Measurements from ENCODE around the gene SGCD. TPM values are rescaled to one million over a fixed set of nuclear protein-coding genes. Genes with fewer than 3 reads are reported as not detected.
"Not testable (repeated sequence)": the region's sequence is repeated elsewhere in the genome, so short reads cannot be mapped to it uniquely, and the experiment has no call there.

Gene SGCD
- total RNA-seq, 1 donor from 2014 or later: 104 TPM

DNA sequence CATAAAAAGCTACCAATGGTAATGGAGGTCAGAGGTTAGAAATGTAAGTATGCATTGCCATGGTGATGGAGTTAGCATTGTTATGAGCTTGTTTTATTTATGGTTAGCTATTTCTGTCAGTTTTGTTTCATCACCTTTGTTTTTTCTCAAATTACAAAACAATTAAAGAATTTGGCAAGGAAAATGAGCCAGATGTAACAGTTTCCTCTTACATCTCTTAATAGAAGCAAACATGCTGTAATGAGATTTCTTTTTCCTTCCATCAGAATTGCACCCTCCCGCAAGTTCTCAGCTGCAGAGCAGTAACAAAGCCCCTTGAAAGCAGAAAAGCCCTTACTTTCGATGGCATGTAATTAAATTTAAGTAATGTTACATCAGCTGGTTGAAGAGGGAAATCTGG lies 233.0 kb downstream of the SGCD start:
- DNase-seq (ENCODE audit: low read depth): no peak

DNA sequence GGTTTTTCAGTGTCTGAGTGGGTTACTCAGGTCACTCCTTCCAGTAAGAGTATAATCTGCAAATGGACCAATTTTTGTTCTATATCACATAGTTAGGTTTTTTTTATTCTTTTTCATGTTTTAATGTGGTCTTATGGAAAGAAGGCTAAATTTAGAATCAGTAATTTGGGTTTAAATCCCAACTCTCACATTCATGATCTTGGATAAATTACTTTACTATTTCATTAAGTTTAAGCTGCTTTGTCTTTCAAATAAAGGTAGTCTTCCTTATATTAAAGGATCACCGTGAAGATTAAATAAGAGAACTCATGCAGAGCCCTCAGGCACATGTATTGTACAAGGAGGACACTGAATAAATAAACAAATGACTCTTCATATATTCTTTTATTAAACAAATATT lies 234.7 kb downstream of the SGCD start:
- DNase-seq (ENCODE audit: low read depth): no peak

DNA sequence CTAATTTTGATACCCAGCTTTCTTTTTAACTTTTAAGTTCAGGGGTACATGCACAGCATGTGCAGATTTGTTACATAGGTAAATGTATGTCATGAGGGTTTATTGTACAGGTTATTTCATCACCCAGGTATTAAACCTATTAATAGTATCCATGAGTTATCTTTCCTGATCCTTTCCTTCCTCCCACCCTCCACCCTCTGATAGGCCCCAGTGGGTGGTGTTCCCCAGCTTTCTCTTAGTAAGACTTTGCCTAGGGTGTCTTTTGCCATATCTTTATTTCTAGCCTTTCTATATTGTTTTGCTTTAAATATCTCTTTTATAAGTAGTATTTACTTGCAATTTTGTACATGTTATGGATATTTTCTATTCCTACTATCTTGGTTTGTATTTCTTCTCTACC lies 243.7 kb downstream of the SGCD start:
- DNase-seq (ENCODE audit: low read depth): no peak

DNA sequence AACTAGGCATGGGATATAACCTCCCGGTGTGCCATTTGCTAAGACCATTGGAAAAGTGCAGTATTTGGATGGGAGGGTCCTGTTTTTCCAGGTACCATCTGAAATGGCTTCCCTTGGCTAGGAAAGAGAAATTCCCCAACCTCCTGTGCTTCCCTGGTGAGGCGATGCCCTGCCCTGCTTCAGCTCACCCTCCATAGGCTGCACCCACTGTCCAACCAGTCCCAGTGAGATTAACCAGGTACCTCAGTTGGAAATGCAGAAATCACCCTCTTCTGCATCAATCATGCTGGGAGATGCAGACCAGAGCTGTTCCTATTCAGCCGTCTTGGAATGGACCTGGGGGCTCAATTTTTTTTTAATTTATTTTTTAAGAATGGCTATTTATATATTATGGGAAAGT lies 254.8 kb downstream of the SGCD start:
- no peak for DNase-seq (ENCODE audit: low read depth)

DNA sequence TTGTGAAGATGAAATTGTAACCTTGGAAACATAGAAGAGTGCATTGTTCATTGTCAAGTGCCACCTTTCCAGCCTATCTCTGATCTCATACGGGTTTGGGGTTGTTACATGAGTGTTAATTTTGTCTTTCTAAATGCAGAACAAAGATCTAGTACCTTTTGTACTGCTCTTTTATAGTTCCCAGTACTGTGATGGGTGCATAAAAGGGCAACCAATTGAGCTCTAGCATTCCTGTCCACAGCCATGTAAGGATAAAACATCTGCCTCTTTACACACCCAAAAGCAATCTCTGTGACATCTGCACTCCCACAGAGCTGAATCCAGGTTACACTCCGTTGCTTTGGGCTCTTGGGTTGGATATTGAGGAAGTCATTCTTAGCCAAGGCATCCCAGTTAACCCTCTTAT lies 255.2 kb downstream of the SGCD start:
- DNase-seq (ENCODE audit: low read depth): no peak

DNA sequence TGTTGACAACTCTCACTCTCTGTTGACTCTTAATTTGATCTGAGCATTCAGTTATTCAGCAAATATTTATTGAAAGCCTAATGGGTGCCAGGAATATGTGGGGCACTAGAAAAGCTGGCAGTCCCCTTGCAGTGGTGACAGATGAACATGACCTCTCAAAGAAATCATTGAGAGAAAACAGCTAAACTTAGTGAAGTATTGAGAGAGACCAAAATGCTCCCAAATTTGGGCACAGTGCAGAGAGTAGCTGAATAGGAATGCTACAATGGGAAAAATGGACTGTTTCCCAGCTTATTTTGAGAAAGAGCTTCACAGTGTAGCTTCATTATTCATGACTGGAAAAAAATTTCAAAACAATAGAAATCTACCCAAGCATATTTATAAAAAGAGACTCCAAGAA lies 257.9 kb downstream of the SGCD start:
- DNase-seq (ENCODE audit: low read depth): no peak

DNA sequence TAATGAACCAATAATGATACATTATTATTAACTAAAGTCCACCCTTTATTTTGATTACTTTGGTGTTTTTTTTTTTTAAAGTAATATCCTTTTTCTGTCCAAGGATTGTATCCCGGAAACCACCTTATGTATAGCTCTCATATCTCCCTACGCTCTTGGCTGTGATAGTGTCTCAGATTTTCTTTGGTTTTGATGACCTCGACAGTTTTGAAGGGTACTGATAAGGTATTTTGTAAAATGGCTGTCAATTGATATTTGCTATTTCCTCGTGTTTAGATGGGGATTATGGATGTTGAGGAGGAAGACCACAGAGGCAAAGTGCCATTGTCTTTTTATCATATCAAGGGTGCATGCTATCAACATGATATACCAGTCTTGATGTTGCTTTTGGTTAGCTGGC lies 259.0 kb downstream of the SGCD start:
- DNase-seq (ENCODE audit: low read depth): no peak

DNA sequence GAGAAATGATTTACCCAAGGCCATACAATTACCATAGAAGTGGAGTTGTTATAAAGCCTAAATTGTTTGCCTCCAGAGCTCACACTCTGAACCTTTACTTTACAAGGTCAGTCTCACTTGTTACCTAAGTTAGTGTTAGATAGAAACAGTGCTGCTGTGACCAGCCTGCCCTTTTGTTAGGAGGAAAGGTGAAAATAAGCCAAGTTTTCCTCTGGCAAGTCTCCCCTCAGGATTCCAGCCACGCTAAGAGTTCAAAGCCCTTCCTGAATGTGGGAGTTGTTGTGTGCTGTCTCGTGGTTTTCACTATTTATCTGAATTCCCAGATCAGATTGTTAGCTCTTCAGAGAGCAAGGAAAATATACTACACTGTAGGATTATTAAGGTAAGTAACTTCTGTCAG lies 260.0 kb downstream of the SGCD start:
- no peak for DNase-seq (ENCODE audit: low read depth)

DNA sequence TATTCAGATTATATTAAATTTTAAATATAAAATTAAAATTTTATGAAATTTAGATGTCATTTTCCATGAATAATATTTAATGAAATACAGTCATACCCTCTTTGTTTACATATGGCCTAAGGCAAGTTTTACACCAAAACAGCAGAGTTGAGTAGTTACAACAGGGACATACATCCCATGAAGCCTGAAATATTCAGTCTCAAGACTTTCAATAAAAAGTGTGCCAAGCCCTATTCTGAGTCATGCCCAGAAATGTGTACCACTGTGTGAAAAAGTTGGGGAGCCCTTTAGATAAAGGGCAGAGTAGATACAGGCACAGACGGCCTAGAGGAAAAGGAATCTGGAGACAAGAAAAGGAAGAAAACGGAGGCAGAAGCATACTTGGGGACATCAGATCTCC lies 261.3 kb downstream of the SGCD start:
- no peak for DNase-seq (ENCODE audit: low read depth)

DNA sequence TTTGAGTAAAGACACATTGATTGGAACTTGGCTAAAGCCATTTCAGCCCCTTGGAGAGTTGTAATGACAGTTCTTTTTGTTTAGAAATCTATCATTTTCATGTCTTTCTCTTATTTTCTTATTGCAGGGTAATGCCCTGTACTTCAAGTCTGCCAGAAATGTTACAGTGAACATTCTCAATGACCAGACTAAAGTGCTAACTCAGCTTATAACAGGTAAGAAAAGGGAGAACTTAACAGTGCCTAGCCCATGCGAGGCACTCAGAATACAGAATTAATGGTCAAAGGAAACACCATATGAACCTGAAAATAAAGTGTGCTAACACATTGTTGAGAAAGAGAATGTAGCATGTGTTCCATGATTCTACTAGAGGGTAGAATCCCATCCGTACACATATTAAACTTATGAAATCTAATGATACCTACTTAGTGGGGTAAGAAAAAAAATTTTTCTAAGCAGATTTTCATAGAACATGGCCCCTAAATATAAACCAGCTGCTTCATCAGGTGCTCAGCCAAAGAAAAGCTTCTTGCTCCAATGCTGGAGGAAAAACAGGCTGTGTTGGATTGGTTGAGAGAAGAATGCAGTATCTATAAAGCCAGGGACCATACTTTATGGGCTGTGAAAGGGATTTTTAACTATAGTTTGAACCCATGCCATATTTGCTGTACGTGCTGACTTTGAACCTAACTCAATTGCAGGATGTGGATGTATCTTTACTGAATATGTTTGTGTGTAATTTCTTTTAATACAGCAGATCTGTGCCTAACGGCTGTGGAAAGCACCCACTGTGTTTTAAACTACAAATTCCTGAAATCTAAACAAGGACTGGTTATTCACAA lies 262.4 kb downstream of the SGCD start:
- DNase-seq (ENCODE audit: low read depth): no peak

DNA sequence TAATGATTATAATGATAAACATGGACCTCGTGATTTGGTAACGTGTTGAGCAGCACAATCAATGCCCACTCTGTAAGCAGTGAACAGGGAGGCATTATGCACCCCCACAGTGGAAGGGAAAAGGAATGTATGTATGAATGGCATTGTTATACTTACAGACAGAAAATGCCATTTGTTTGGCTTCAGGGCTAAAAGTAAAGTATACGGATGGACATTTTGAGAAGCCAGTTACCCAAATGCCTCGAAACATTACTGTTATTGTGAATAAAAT lies 262.9 kb downstream of the SGCD start:
- DNase-seq (ENCODE audit: low read depth): no peak

DNA sequence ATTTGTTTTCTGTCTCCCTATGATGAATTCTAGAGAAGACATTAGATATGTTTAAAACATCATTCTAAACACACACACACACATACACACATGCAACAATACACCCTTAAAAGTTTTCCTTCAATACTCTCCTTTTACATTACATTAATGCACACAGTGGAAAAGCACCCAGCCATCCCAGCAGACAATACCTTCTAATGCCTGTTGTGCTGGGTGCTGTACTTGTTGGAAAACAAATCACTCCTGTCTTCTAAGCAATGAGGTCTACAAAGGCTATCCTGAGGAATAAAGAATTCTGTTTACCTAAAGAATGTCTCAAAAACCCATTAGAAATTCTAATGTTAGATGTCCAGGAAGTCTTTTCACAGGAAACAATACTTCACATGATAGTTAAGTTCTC lies 264.0 kb downstream of the SGCD start:
- DNase-seq (ENCODE audit: low read depth): no peak

DNA sequence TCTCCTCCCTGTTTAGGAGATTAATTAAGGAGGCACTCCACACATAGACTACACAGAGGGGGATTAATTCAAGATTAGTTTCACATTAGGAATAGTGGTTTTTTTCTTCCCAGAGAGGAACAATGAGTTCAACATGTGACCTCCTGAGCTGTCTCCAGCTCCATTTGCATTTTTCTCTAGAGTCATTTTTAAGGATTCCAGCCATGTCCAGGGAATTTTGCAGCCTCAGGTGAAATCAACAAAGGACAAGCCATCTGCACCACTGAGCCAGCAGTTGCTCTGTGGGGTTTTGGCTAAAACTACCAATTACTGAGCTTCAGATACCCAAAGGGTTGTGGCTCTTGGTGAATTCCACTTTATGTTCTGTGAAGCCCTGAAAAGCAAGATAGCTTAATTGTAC lies 264.7 kb downstream of the SGCD start:
- no peak for DNase-seq (ENCODE audit: low read depth)

DNA sequence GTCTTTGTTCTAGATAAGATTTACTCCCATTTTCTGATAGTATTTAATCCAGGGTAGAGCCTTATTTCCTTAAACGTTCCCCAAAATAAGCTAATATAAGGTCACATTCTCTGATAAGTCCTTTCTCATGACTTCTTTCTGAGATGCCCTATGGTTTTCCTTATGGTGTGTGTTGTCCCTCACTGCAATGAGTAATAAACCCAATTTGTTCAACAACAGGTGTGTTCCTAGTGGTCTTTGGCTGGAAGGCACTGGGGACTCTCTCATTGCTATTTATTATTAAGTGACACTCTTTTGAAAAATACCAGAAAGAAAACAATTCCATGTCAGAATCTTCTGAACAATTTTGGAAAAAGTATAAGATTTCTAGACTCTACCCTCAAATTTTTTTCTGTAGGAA lies 266.6 kb downstream of the SGCD start:
- peak; percentile 74 for DNase-seq (ENCODE audit: low read depth)

DNA sequence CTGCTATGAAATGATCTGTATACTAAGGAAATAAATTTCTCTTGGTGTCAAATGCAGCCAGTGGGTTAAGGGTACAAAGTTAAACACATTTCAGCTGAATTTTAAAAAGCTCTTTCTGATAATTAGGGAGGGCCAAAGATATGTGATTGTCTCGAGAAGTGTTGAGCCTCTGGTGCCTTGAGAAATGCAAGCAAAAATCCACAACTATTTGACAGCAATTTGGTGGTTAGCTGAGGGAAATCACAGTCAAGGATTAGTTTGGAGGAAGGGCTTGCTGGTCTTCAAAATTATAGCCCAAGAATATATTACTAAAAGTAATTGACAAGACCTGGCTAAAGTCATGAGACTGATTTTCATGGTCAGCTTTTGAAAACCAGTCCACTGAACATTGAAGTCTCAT lies 267.4 kb downstream of the SGCD start:
- peak; percentile 68 for DNase-seq (ENCODE audit: low read depth)

DNA sequence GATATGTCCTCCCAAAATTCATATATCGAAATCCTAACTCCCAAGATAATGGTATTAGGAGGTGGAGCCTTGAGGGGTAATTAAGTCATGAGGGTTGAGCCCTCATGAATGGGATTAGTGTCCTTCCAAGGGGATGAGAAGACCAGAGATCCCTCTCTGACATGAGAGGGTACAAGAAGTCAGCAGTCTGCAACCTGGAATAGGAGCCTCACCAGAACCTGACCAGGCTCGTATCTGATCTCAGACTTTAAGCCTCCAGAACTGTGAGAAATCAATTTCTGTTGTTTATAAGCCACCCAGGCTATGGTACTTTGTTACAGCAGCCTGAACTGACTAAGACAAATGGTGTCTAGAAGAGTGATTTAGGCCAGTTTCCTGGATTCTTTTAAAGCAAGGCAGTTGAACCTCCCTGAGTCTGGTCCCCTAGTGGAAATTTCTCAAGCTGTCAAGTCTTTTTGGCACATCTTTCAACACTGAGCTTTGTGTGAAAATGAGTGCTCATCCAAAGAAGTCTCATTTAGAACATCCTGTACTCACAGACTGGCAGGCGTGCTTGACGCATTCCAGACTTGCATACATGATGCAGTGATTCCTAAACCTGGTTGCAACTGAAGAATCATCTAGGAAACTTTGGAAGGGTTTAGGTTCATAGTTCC lies 268.3 kb downstream of the SGCD start:
- DNase-seq (ENCODE audit: low read depth): no peak

DNA sequence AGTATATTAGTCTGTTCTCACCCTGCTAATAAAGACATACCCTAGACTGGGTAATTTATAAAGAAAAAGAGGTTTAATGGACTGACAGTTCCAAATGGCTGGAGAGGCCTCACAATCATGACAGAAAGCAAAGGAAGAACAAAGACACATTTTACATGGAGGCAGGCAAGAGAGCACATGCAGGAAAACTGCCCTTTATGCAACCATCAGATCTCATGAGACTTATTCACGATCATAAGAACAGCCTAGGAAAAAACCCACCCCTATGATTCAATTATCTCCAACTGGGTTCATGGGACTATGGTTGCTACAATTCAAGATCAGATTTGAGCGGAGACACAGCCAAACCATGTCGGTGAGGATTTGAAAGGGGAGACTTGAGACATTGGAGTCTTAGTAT lies 270.3 kb downstream of the SGCD start:
- DNase-seq (ENCODE audit: low read depth): no peak

DNA sequence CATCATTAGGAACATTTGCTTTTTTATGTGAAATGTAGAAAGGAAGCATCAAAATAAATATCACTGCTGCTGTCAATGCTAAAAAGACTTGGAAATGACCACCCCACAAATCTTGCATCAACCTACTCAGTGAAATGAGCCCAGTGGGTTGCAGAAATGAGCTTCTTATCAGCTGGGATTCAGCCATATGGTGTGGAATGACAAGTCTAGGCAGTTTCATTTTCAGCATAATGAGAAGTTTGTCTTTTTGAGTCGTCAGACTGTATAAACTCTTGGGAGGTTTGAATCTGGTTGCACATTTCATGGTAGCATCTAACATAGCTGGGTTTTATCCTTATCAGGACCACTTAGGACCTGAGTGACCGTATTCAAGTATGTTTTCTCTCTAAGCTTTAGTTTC lies 272.0 kb downstream of the SGCD start:
- no peak for DNase-seq (ENCODE audit: low read depth)

DNA sequence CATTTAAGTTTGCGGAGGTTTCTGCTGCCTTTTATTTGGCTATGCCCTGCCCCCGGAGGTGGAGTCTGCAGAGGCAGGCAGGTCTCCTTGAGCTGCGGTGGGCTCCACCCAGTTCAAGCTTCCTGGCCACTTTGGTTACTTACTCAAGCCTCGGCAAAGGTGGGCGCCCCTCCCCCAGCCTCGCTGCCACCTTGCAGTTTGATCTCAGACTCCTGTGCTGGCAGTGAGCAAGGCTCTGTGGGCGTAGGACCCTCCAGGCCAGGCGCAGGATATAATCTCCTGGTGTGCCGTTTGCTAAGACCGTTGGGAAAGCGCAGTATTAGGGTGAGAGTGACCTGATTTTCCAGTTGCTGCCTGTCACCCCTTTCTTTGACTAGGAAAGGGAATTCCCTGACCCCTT lies 283.6 kb downstream of the SGCD start:
- DNase-seq (ENCODE audit: low read depth): not testable (repeated sequence)

DNA sequence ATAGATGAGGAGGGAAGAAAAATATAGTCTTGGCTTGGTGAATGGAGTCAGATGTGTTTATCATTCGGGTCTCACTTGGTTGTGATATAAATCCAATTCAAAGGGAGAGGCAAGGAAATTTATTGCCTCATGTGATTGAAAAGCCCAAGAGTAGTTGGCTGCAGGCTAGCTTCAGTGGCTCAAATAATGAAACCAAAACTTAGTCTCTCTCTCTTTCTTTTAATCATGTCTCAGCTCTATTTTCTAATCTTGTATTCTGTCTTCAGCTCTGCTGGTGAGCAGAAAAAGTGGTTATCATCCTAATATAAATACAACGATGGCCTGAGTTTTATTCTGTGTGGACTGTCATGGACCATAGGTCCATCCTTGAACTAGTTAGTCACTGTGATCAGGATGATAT lies 288.9 kb downstream of the SGCD start:
- DNase-seq (ENCODE audit: low read depth): no peak

DNA sequence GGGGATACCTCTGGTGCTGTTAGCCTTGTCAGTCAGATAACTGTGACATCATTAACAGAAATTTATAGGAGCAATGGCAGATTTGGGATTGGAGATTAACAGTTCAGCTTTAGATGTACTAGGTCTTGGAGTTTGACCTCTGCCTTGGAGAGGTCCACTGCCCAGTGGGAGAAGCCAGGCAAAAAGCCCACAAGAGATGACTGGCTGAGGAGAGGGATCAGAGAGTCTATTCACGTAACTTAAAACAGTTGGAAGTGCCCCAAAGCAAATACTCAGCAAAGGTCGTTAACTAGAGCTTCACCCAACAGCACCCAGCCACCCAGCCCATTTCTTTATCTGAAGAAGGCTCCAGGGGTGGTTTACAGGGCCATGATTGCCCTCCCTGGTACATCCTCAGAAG lies 290.5 kb downstream of the SGCD start:
- DNase-seq (ENCODE audit: low read depth): no peak

DNA sequence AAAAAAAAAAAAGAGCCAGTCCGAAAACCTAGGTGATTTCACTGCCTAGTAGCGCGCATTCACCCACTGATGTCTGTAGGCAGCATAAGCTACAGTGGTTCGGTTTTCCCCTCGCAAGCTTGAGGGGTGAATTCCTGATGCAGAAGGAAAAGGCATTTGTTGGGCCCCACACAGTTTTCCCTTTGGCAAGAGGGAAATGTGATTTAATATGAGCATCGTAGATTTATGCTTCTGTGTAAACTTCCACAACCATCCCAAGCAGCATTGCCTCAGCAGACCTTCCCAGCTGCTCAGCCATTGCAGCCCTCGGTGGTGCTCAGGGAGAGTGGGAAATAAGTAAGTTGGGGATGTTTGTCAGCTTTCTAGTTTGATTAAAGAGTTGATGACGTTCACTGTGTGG lies 291.6 kb downstream of the SGCD start:
- DNase-seq (ENCODE audit: low read depth): no peak

DNA sequence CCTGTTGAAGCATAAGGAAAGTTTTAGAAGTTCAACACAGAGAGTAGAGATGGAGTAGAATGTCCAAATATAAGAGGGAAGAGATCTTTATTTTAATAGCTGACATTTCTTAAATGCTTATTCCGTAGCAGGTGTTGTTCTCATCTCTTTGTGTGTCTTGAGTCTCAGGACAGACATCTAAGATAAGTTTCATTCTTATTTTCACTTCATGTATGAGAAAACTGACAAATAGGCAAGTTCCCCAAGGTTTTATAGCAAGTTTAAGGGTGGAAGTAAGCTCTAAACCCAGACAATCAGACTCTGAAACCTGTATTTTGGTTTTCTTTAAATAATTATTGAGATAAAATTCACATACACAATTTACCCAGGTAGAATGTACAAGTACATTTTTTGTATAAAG lies 294.8 kb downstream of the SGCD start:
- no peak for DNase-seq (ENCODE audit: low read depth)
